AG20443 (cell line): Measurements from ENCODE around the gene DDIT3.

Experiments used
- DNase-seq: peaks from one replicate; pipeline ENCODE4 v3.0.0; 2012; ENCODE audit warnings: low spot score, mixed read lengths

Gene DDIT3

DNA sequence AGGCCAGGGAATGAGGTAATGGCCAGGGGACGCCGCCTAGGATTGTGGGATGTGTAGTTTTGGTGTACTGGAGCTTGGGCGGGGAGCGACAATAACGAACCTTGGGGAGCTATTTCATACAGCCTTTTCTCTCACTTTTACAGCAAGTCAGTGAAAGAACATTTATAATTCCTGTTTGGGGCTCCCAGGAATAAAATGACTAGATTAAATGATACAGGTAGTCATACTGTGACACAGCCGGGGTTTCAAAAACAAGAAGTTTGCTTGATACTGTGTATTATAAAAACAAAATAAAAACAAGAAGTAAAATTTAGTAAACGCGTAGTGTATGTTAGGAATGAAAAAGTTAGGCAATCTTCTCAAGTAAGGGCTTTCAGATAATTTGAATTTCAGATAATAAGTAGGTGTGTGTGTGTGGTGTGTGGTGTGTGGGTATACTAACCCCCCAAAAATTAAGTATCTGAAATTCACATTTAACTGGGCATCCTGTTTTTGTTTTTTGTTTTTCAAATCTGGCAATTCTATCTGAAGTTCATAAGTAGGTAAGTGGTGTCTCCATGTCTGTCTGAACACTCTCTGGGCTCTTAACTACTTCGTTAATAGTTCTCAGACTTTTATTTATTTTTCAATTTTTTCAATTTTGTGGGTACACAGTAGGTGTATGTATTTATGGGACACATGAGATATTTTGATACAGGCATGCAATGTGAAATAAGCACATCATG is 27.1 kb upstream of the DDIT3 start:
- DNase-seq: no peak

GRCh38 chr12:57546438-57547287 is 26.3 kb upstream of the DDIT3 start, which contains the start of gene DCTN2:
Gene DCTN2 (minus strand): TSS chr12:57547192. CDS start chr12:57547063, 129 bp downstream.
- DNase-seq: peak; percentile 99

DNA sequence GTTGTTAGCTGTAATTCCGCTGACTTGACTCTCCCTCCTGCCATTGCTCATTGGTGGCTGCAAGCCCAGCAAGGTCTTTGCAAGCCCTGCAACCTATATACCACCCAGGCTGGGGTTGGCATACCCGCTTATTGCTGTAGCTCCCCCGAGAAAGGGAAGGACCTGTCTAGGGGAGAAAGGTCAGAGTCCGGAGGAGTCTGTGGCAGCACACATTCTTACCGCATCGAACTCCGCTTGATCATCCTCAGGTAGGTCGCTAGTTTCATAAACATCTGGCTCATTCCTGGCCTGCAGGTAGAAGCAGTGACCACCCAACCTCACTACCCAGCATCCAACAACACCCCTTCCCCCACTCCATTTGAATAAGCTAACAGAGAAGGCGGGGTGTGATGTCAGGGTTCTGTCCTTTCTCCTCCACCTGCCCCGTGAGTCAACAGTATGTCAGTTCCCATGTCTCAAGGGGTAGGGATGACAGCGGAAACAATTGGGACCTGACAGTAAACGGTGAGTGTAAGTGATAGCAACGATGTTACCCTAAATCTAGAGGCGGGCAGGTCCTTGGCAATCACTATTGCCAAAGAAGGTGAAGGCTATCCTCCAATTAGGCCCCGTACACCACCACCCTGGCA is 25.6 kb upstream of the DDIT3 start:
- no peak for DNase-seq

DNA sequence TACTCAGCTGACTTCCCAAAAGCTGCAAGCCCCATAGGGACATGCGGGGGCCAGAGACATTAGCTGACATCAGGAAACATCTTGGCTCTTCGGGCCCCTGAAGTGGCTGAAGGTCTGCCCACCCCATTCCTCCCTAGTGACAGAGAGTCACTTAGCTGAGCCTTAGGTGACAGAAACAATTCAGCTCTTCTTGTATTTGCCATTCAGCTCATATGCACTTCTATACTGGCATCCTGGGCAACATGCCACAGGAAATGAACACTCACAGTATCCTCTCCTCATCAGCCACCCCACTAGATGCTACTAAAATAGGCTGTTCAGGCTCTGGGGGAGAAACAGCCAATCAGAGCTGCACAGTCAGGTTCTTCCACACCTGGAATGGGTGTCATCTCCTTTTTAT is 23.3 kb upstream of the DDIT3 start:
- DNase-seq: no peak

DNA sequence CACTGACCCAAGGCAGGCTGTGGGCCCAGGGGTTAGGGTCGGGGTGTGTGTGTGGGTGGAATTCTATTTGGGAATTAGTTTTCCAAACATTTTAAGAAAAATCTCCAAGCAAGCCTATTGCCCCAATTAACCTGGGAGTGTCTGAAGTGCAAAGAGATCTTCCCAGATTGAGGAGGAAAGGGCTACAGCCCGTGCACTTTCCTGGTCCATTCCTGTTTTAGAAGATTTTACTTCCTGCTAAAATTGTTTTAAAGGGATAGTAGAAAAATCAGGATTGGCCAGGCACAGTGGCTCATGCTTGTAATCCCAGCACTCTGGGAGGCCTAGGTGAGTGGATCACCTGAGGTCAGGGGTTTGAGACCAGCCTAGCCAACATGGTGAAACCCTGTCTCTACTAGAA is 21.4 kb upstream of the DDIT3 start:
- DNase-seq: no peak

- DNase-seq: no peak
These were observed 20.7 kb upstream of the DDIT3 start for GRCh38 chr12:57541001-57541400.

DNA sequence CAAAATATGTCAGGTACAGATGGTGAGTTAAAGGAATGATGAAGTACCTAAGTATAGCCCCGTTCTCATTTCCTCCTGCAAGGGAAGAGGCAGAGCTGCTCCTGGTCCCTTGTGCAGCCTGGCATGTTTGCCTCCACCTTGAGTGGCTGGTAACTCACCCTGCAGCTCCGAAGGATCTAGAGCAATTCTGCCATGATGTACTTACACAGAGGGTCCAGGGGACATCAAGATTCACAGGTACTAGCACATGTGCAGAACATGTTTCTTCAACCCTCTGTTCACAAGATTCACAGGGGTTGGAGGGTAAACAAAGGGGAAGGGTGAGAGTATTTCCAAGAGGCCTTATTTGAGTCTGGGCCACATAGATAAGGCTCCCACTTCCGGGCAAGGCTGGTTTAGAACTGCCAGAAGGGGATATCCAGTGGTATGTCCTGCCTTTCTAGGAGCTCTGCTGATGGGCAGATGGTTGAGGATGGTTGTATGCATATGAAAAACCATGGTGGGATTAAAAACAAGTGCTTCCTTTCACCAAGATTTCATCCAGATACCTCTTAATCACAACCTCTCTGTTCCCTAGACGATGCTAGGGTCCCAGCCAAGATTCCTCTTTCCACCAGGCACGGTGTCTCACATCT is 18.9 kb upstream of the DDIT3 start:
- no peak for DNase-seq

GRCh38 chr12:57536597-57536942 is 16.3 kb upstream of the DDIT3 start:
- no peak for DNase-seq

DNA sequence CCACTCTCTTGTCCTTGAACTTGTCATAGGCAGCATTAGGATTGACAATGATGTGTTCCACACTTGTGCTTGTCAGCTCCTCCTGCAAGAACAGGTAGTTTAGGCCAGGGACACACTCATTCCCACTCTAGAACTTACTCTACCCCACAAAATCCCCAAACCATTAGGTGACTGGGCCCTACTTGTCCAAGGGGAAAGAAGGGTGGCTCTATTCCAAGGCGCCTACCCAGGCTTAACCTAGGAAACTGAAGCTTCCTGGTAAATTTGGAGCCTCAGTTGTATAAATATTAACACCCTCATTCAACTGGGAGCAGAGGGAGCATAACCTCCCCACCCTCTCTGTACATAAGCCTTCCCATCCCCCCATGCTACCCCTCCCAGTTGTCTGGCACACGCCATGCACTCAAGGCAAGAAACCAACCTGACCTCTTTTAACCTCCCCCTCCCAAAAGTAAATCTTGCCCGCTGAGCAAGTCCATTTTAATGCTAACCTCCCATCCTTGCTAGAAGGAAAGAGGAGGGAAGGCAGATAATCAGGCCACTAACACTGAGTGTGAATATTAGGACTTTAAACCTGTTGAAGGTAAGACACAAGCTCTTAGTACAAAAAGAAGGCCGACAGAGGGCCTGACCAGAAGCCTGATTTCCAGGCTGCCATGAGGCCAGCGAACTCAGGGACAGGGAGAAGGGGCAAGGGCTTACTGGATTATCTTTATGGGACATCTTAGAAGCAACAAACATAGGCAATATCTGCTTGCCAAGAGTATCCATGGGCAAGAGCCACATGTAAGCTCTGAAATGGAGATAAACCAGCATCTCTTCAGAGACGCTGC is 15.7 kb upstream of the DDIT3 start:
- no peak for DNase-seq

DNA sequence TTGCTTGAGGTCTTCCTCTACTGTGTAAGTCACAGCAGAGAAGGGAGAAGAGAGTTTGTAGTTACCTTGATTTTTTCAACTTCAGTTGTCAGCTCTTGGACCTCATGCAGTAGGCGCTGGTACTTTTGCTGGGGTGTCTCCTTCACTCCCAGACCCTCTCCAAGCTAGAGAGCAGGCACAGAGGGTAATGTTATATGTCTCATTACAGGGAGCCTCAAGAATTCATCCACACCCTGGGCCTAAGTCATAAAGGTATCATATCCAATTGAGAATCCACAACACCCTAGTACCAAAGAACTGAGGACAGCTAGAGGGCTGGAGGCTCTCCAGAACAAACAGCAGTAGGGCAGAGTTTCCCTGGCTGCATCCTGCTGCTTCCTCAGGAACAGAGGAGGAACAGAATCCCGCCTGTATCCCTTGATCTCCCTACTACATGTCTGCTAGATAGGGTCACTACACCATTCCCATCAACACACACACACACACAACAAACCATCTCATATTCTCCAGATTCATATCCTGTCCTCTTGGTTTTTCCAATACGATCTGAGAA is 14.8 kb upstream of the DDIT3 start:
- DNase-seq: no peak

GRCh38 chr12:57534250-57534649 is 13.9 kb upstream of the DDIT3 start:
- DNase-seq: no peak

- no peak for DNase-seq
These were observed 12.8 kb upstream of the DDIT3 start for GRCh38 chr12:57533108-57533507.

GRCh38 chr12:57531836-57532235 is 11.5 kb upstream of the DDIT3 start:
- DNase-seq: no peak

DNA sequence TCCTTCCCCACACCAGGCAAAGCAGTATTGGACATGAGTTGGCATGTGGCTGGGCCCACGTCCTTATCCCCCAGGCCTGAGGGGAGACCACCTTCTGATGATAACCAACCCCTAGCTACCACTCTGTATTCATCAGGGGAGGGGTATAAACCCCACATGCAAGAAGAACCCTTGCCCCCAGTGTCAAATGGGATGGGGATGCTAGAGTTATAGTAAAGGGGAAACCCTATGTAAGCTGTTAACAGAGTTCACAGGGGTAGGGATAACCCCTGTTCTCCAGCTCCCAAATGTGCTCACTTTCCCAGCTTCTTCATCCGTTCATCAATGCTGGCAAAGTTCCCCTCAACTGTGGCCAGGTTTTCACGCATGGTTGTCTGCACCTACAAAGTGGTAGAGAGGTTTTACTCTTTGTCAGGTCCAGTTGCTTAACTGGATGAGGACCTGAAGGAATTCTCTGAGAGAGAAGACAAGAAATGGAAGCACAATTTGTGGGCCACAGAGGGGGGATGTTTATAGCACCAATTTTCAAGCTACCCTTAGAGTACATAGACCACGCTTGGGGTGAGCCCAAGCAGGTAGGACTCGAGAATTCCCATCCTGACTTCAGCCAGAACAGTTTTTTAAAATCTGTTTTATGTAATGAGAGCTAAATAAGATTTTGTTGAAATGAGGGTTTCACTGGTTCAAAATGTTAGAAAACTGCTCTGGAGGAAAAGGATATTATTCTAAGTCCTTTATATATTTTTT is 10.3 kb upstream of the DDIT3 start:
- no peak for DNase-seq

GRCh38 chr12:57529831-57530230 is 9.5 kb upstream of the DDIT3 start:
- DNase-seq: no peak

GRCh38 chr12:57528831-57529555 is 8.7 kb upstream of the DDIT3 start:
- no peak for DNase-seq

DNA sequence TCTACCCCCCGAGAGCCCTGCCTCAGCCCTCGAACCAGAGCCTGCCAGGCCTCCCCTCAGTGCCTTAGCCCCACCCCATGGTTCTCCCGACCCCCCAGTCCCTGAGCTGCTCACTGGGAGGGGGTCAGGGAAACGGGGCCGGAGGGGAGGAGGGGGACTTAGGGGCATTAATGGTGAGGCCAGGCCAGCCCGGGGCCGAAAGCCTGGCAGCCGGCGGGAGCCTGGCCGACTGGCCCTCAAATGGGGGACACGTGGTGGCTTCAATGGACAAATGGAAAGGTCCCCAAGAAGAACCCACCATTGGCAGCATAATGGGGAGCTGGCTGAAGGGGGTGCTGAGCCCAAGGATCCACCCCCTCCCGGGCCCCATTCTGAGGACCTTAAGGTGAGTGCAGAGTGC is 7.9 kb upstream of the DDIT3 start:
- no peak for DNase-seq

DNA sequence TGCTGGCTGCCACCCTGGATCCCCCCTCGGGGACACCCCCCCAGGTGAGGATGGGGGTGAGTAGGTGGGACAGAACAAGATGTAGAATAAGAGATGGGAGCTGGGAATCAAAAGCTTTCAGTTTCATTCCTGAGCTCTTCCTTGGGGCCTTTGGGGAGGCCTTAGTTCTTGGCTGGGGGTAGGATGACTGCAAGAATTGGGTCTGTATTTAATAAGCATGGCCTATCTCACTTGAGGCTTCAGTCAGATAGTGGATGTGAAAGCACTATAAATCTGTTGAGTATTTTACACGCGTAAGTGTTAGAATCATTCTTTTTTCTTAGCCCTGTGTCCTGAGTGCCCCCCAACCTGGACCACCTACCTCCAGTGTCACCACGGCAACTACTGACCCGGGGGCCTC is 6.9 kb upstream of the DDIT3 start:
- DNase-seq: no peak

GRCh38 chr12:57526477-57527126 is 6.3 kb upstream of the DDIT3 start:
- DNase-seq: no peak
